AG08396 (cell line): ENCODE data around the gene PREX1.
A peak's percentile ranks its signal among the peaks of the same experiment; 100 is the strongest.
"Not testable (repeated sequence)": the region's sequence is repeated elsewhere in the genome, so short reads cannot be mapped to it uniquely, and the experiment has no call there.

ENCODE experiments used
- DNase-seq: peaks from one replicate; pipeline ENCODE4 v3.0.0; 2012; ENCODE audit warnings: low spot score, mixed read lengths

PREX1 gene, protein sequence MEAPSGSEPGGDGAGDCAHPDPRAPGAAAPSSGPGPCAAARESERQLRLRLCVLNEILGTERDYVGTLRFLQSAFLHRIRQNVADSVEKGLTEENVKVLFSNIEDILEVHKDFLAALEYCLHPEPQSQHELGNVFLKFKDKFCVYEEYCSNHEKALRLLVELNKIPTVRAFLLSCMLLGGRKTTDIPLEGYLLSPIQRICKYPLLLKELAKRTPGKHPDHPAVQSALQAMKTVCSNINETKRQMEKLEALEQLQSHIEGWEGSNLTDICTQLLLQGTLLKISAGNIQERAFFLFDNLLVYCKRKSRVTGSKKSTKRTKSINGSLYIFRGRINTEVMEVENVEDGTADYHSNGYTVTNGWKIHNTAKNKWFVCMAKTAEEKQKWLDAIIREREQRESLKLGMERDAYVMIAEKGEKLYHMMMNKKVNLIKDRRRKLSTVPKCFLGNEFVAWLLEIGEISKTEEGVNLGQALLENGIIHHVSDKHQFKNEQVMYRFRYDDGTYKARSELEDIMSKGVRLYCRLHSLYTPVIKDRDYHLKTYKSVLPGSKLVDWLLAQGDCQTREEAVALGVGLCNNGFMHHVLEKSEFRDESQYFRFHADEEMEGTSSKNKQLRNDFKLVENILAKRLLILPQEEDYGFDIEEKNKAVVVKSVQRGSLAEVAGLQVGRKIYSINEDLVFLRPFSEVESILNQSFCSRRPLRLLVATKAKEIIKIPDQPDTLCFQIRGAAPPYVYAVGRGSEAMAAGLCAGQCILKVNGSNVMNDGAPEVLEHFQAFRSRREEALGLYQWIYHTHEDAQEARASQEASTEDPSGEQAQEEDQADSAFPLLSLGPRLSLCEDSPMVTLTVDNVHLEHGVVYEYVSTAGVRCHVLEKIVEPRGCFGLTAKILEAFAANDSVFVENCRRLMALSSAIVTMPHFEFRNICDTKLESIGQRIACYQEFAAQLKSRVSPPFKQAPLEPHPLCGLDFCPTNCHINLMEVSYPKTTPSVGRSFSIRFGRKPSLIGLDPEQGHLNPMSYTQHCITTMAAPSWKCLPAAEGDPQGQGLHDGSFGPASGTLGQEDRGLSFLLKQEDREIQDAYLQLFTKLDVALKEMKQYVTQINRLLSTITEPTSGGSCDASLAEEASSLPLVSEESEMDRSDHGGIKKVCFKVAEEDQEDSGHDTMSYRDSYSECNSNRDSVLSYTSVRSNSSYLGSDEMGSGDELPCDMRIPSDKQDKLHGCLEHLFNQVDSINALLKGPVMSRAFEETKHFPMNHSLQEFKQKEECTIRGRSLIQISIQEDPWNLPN (N-terminal part only)

DNA sequence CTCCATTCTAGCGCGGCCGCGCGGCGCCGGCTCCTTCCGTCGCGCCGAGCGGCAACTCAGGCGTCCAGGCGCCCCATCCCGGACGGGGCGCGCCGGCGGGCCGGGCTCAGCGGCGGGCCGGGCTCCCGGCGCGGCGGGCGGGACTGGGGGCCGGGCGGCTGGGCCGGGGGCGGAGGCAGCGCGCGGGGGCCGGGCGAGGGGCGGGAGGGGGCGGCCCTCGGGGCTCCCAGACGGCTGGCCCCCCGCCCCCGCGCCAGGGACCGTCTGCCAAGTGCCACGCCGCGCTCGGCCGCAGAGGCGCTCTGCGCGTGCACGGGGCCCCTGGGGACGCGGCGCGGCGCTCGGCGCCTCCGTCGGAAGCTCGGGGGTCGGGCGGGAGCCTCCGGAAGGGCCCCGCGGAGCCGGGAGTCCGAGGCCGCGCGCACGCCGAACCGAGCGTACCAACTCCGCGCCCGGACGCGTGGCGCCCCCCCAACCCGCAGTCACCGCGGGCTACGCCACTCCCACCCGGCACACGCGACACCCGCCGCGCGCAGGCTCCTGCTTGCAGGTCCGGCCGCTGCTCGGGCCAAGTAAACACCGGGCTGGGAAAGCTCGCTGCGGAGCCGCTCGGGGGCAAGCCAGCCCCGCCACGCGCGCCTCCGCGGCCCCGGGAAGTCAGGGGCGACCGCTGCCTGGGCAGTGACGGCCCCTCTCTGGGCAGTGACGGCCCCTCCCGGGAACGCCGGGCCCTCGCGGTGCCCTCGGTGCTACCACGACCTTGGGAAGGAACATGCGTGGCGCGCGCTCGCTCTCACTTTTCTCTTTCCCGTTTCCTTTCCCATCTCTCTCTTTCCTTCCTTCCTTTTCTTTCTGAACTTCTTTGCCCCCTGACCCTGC is at the start of gene PREX1:
Gene PREX1, minus strand, starts transcription at position 145 of the 879 bp plus-strand sequence. Its CDS starts 139 bp downstream, at position 6.
- peak; percentile 86 for DNase-seq

- DNase-seq, result peak; percentile 30
Measured at GRCh38 chr20:48877304-48877703, 49.5 kb upstream of the PREX1 start.

- no peak for DNase-seq
Measured at GRCh38 chr20:48875914-48876240, 48.1 kb upstream of the PREX1 start.

GRCh38 chr20:48875233-48875913 is 47.6 kb upstream of the PREX1 start:
- no peak for DNase-seq

- not testable (repeated sequence) for DNase-seq
Measured at GRCh38 chr20:48869442-48869841, 41.6 kb upstream of the PREX1 start.

- DNase-seq, result no peak
Measured at GRCh38 chr20:48866936-48867335, 39.1 kb upstream of the PREX1 start.

- no peak for DNase-seq
Measured at GRCh38 chr20:48864738-48865318, 37.0 kb upstream of the PREX1 start.

- no peak for DNase-seq
Measured at GRCh38 chr20:48864254-48864653, 36.5 kb upstream of the PREX1 start.

DNA sequence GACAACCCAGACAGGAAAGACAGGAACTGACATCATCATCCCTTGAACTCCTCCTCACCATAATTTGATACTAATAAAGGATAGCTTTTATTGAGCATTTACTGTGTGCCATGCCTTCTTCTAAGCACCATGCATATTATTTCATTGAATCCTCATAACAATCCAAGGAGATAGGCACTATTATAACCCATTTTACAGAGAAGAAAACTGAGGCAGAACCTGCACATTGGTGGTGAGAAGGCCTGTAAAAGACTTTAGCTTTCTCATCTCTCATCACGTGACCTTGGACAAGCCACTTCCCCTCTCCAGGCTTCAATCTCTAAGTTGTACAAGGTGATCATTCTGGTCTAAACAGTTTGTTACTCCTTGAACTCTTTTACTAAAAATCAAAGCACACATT is 34.5 kb upstream of the PREX1 start:
- DNase-seq, result no peak

- no peak for DNase-seq
Measured at GRCh38 chr20:48861444-48861843, 33.6 kb upstream of the PREX1 start.

GRCh38 chr20:48858075-48858790 is 30.4 kb upstream of the PREX1 start:
- DNase-seq, result no peak

- DNase-seq, result no peak
Measured at GRCh38 chr20:48856130-48856529, 28.3 kb upstream of the PREX1 start.

- no peak for DNase-seq
Measured at GRCh38 chr20:48855046-48855445, 27.2 kb upstream of the PREX1 start.

GRCh38 chr20:48852609-48853008 is 24.8 kb upstream of the PREX1 start:
- DNase-seq, result no peak

- no peak for DNase-seq
Measured at GRCh38 chr20:48851579-48851978, 23.8 kb upstream of the PREX1 start.

DNA sequence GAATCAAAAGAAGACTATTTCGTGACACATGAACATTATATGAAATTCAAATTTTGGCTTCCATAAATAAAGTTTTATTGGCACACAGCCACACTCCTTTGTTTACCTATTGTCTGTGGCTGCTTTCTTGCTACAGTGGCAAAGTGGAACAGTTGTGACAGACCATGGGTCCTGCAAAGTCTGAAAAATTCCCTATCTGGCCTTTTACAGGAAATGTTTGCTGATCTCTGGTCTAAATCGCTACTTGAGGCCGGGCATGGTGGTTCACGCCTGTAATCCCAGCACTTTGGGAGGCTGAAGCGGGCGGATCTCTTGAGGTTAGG is 23.1 kb upstream of the PREX1 start:
- no peak for DNase-seq

GRCh38 chr20:48850257-48850976 is 22.6 kb upstream of the PREX1 start:
- no peak for DNase-seq

GRCh38 chr20:48849779-48850178 is 22.0 kb upstream of the PREX1 start:
- no peak for DNase-seq

- DNase-seq, result no peak
Measured at GRCh38 chr20:48849299-48849698, 21.5 kb upstream of the PREX1 start.
